GM12878 (cell line): ENCODE measurements around the gene GRK5. TPM values are rescaled to one million over a fixed set of nuclear protein-coding genes. Genes with fewer than 3 reads are reported as not detected.

Experiments
- ATAC-seq: fragments of 200-7000 bp; cut with Tn5 transposase; 3 replicates; pipeline ENCODE4 v1.9.1; 2020; ENCODE audit warnings: mild to moderate bottlenecking, moderate library complexity
- BruUV-seq: library from RNA; stranded (reverse); fragments of 400-500 nt; replicated peaks from 2 replicates; lab custom pipeline; 2021; lab: Mats Ljungman, UMichigan
- CTCF ChIA-PET: fragments of 300-600 bp; sonication (Branson Sonifier 250); formaldehyde crosslinking; extraction: SDS; loops from one replicate; lab custom pipeline; 2021; ENCODE audit warnings: inconsistent platforms; lab: Yijun Ruan, JAX
- POLR2A ChIA-PET: fragments of 350-600 bp; formaldehyde crosslinking; extraction: SDS; loops from one replicate; lab custom pipeline; 2021; ENCODE audit warnings: inconsistent platforms; lab: Charles Lee
- RAD21 ChIA-PET: fragments of 300-600 bp; sonication (Branson Sonifier 250); formaldehyde crosslinking; loops from one replicate; lab custom pipeline; 2023; ENCODE audit warnings: antibody characterized with exemption; ENCODE audit not compliant: unreplicated experiment; lab: Charles Lee
- SMC1A ChIA-PET: fragments of 300-600 bp; sonication (Branson Sonifier 250); formaldehyde crosslinking; loops from one replicate; lab custom pipeline; 2023; ENCODE audit not compliant: unreplicated experiment, uncharacterized antibody; lab: Charles Lee
- DNase-seq: peaks from one replicate; pipeline ENCODE4 v3.0.0-alpha.2; 2011; ENCODE audit warnings: low read depth, low spot score
- FAIRE-seq: peaks from 3 replicates; lab custom pipeline; 2011; peaks lifted over from hg19 to GRCh38; lab: Jason Lieb, UNC
- H2AFZ ChIP-seq: 2 replicates; pipeline ENCODE4 v1.6.0; 2011; ENCODE audit warnings: low read depth, low read length, control low read depth; ENCODE audit not compliant: control insufficient read depth
- H3K27ac ChIP-seq: 2 replicates; pipeline ENCODE4 v1.5.1; 2011; ENCODE audit warnings: control low read depth; ENCODE audit not compliant: control insufficient read depth, insufficient read depth
- H3K27me3 ChIP-seq, 2 experiments: replicated peaks in 1 of 2; 2 replicates each; pipeline versions ENCODE4 v1.6.0 to v1.6.1; 2011; ENCODE audit warnings: low read length in 1 of 2; ENCODE audit not compliant: control insufficient read depth in 2 of 2, insufficient read depth in 2 of 2
- H3K36me3 ChIP-seq, 2 experiments: 2 replicates each; pipeline ENCODE4 v1.5.1; 2011; ENCODE audit warnings: low read length in 1 of 2; ENCODE audit not compliant: control insufficient read depth in 2 of 2, insufficient read depth in 2 of 2
- H3K4me1 ChIP-seq: 2 replicates; pipeline ENCODE4 v1.6.1; 2011; ENCODE audit warnings: mild to moderate bottlenecking, low read length, moderate library complexity, mixed read lengths; ENCODE audit not compliant: control insufficient read depth, insufficient read depth
- H3K4me2 ChIP-seq: 2 replicates; pipeline ENCODE4 v1.6.0; 2011; ENCODE audit warnings: control low read depth; ENCODE audit not compliant: control insufficient read depth, insufficient read depth
- H3K4me3 ChIP-seq: fragments of 200-600 bp; sonication (generic); 2 replicates; pipeline ENCODE4 v1.5.1; 2016
- H3K79me2 ChIP-seq: 2 replicates; pipeline ENCODE4 v1.6.0; 2011; ENCODE audit warnings: low read length; ENCODE audit not compliant: control insufficient read depth, insufficient read depth
- H3K9ac ChIP-seq: 2 replicates; pipeline ENCODE4 v1.8.0; 2011; ENCODE audit warnings: low read length, control low read depth, mixed read lengths; ENCODE audit not compliant: control insufficient read depth, insufficient read depth
- H3K9me3 ChIP-seq: replicated peaks from 3 replicates; pipeline ENCODE4 v1.5.1; 2011; ENCODE audit warnings: mild to moderate bottlenecking, low read length; ENCODE audit not compliant: control insufficient read depth, insufficient read depth
- H4K20me1 ChIP-seq: 2 replicates; pipeline ENCODE4 v1.6.0; 2011; ENCODE audit not compliant: control insufficient read depth, insufficient read depth
- BACH1 ChIP-seq: fragments of 450-650 bp; IDR thresholded peaks from 2 replicates; pipeline ENCODE4 v1.6.1; 2017; ENCODE audit warnings: mild to moderate bottlenecking, borderline replicate concordance
- SUPT20H ChIP-seq: IDR thresholded peaks from 2 replicates; pipeline ENCODE4 v1.6.1; 2011; ENCODE audit warnings: low read depth, mild to moderate bottlenecking, low read length, moderate library complexity, borderline replicate concordance; ENCODE audit not compliant: control insufficient read depth
- TCF3 ChIP-seq: IDR thresholded peaks from 2 replicates; pipeline ENCODE4 v1.6.1; 2012; ENCODE audit warnings: low read depth, mild to moderate bottlenecking, low read length, borderline replicate concordance; ENCODE audit not compliant: insufficient read depth
- YY1 ChIP-seq: IDR thresholded peaks from 2 replicates; pipeline ENCODE4 v1.6.1; 2011; ENCODE audit warnings: low read depth, mild to moderate bottlenecking, low read length
- WGBS: methylation state at CpG from one replicate; pipeline ENCODE4 v1.1.6; 2016; ENCODE audit warnings: low lambda C conversion rate; ENCODE audit not compliant: insufficient replicate concordance, insufficient coverage; ENCODE audit errors: missing lambda C conversion rate; 5-methylcytosine and 5-hydroxymethylcytosine counted together
- in situ Hi-C: fragments of 300-500 bp; cut with MboI; formaldehyde crosslinking; loops from 9 replicates; pipeline ENCODE4 v1.14.3; 2018; ENCODE audit warnings: mixed read lengths
- intact Hi-C: fragments of 100-400 bp; cut with micrococcal nuclease; formaldehyde crosslinking; loops from one replicate; pipeline ENCODE4 v1.14.2; 2022; ENCODE audit not compliant: unreplicated experiment
- polyA plus RNA-seq, 11 experiments: library from polyadenylated mRNA; depleted of rRNA in 4 of 11; unstranded in 6 of 11; stranded (reverse) in 5 of 11; fragments of >200 nt; fragmentation: Nextera tagmentation in 4 of 11; fragmentation: Illumina TruSeq in 1 of 11; extraction: Ambion mirVana in 4 of 11; extraction: Trizol in 1 of 11; gene quantifications; 1 replicate in 1 of 11; 2 replicates in 10 of 11; pipeline versions ENCODE4 v1.2.1 to v1.2.3, GENCODE V29; 2011 to 2016; ENCODE audit warnings: inconsistent platforms in 2 of 11, missing spikeins in 2 of 11, low read depth in 1 of 11
- total RNA-seq, 4 experiments: library from RNA; depleted of rRNA in 3 of 4; stranded (reverse); fragments of >200 nt in 3 of 4; fragmentation: Illumina TruSeq in 1 of 4; extraction: Trizol in 1 of 4; gene quantifications; 2 replicates each; pipeline versions ENCODE4 v1.2.1 to v1.2.3, GENCODE V29; 2013 to 2021
- TF ChIP-seq, protein P1 (sequence below): IDR thresholded peaks from 2 replicates; pipeline ENCODE4 v1.6.1; 2011; ENCODE audit warnings: low read depth, mild to moderate bottlenecking, low read length, moderate library complexity, borderline replicate concordance; ENCODE audit errors: extremely low read depth
- TF ChIP-seq, protein P2 (sequence below): fragments of 450-650 bp; IDR thresholded peaks from 2 replicates; pipeline ENCODE4 v1.6.1; 2017; ENCODE audit warnings: low read depth, mild to moderate bottlenecking, moderate library complexity

The GRK5 gene
- total and polyA plus RNA-seq, 10 of the 15 experiments (the other 5 are each of a cell fraction or from before 2014, with no cell fraction given), result 0.11 to 22.1 (median 10.0) TPM

GRCh38 chr10:119256897-119257296 lies 49.5 kb downstream of the GRK5 start:
- no peaks in the 10 kb centered on the region for H3K36me3 ChIP-seq
- CTCF ChIA-PET, result no interaction called here
- FAIRE-seq, result no peak
- SMC1A ChIA-PET, result no interaction called here
- no TSS peak for BruUV-seq
- WGBS, result 87% methylated on average over 5 of the region's 5 CpGs
- H3K27me3 ChIP-seq, result no peaks in the 10 kb centered on the region
- in situ Hi-C loops, result no loop called here
- no peak overlapping the region for H3K4me3 ChIP-seq
- no peaks in the 10 kb centered on the region for H3K9me3 ChIP-seq
- no peak overlapping the region for H3K4me2 ChIP-seq
- no peaks in the 10 kb centered on the region for H3K4me1 ChIP-seq
- no peak overlapping the region for H2AFZ ChIP-seq
- H3K79me2 ChIP-seq, result no peaks in the 10 kb centered on the region
- intact Hi-C loops, result no loop called here
- no peak overlapping the region for H3K9ac ChIP-seq
- ATAC-seq, result no peak
- H4K20me1 ChIP-seq, result no peaks in the 10 kb centered on the region
- TF ChIP-seq, protein P1, sequence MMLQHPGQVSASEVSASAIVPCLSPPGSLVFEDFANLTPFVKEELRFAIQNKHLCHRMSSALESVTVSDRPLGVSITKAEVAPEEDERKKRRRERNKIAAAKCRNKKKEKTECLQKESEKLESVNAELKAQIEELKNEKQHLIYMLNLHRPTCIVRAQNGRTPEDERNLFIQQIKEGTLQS, result no peak
- TF ChIP-seq BACH1, result no peak
- no peak for TF ChIP-seq TCF3
- TF ChIP-seq, protein P2, sequence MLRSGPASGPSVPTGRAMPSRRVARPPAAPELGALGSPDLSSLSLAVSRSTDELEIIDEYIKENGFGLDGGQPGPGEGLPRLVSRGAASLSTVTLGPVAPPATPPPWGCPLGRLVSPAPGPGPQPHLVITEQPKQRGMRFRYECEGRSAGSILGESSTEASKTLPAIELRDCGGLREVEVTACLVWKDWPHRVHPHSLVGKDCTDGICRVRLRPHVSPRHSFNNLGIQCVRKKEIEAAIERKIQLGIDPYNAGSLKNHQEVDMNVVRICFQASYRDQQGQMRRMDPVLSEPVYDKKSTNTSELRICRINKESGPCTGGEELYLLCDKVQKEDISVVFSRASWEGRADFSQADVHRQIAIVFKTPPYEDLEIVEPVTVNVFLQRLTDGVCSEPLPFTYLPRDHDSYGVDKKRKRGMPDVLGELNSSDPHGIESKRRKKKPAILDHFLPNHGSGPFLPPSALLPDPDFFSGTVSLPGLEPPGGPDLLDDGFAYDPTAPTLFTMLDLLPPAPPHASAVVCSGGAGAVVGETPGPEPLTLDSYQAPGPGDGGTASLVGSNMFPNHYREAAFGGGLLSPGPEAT, result no peak
- TF ChIP-seq SUPT20H, result no peak
- no peak for TF ChIP-seq YY1
- TF ChIP-seq, all 136 proteins: peak for 0
- H3K27ac ChIP-seq, result no peak overlapping the region
- no peak for DNase-seq
- RAD21 ChIA-PET, result no interaction called here
- POLR2A ChIA-PET, result no interaction called here
